HEK293 (cell line): ENCODE results near the gene MBNL3.

Experiments used
- CTCF ChIA-PET: fragments of 350-600 bp; formaldehyde crosslinking; extraction: SDS; loops from one replicate; lab custom pipeline; 2021; ENCODE audit warnings: antibody characterized with exemption; lab: Yijun Ruan, JAX
- POLR2A ChIA-PET: fragments of 300-600 bp; formaldehyde crosslinking; extraction: SDS; loops from one replicate; lab custom pipeline; 2020; ENCODE audit warnings: antibody characterized with exemption, inconsistent platforms; lab: Yijun Ruan, JAX
- H3K27ac ChIP-seq: fragments of 200-500 bp; sonication (Bioruptor generic); 2 replicates; pipeline ENCODE4 v1.5.1; 2014; ENCODE audit warnings: low read depth, low read length, control low read depth, inconsistent platforms; ENCODE audit errors: extremely low read depth
- H3K36me3 ChIP-seq, 2 experiments: fragments of 200-500 bp in 1 of 2; sonication (Bioruptor generic) in 1 of 2; 1 replicate in 1 of 2; 2 replicates in 1 of 2; pipeline ENCODE4 v1.5.1; 2014 to 2017; ENCODE audit warnings: inconsistent platforms in 2 of 2, low read length in 2 of 2; ENCODE audit not compliant: control insufficient read depth in 2 of 2, insufficient read depth in 1 of 2
- H3K4me1 ChIP-seq: fragments of 200-500 bp; sonication (Bioruptor generic); 2 replicates; pipeline ENCODE4 v1.5.1; 2014; ENCODE audit warnings: mild to moderate bottlenecking, low read length, inconsistent platforms; ENCODE audit not compliant: control insufficient read depth, insufficient read depth
- H3K4me3 ChIP-seq: 2 replicates; pipeline ENCODE4 v1.5.1; 2011; ENCODE audit warnings: low read depth, mild to moderate bottlenecking, control low read depth, low read length, moderate library complexity
- H3K9me3 ChIP-seq: fragments of 200-500 bp; sonication (Bioruptor generic); 2 replicates; pipeline ENCODE4 v1.5.1; 2014; ENCODE audit warnings: low read depth, low read length, inconsistent platforms; ENCODE audit not compliant: control insufficient read depth, insufficient read depth
- BCL11A ChIP-seq: fragments of 450-650 bp; formaldehyde crosslinking; IDR thresholded peaks from 2 replicates; pipeline ENCODE4 v1.5.1; 2016; ENCODE audit warnings: low read depth, missing biosample characterization, missing genetic modification characterization
- GFI1B ChIP-seq: fragments of 450-650 bp; formaldehyde crosslinking; IDR thresholded peaks from 2 replicates; pipeline ENCODE4 v1.5.1; 2016; ENCODE audit warnings: missing biosample characterization, missing genetic modification characterization
- GLI4 ChIP-seq: fragments of 450-650 bp; formaldehyde crosslinking; IDR thresholded peaks from 2 replicates; pipeline ENCODE4 v1.5.1; 2016; ENCODE audit warnings: missing biosample characterization, missing genetic modification characterization
- GLIS2 ChIP-seq: fragments of 450-650 bp; formaldehyde crosslinking; IDR thresholded peaks from 2 replicates; pipeline ENCODE4 v1.5.1; 2016; ENCODE audit warnings: missing biosample characterization, missing genetic modification characterization
- ZBTB1 ChIP-seq: fragments of 450-650 bp; formaldehyde crosslinking; IDR thresholded peaks from 2 replicates; pipeline ENCODE4 v1.5.1; 2016; ENCODE audit warnings: missing biosample characterization, missing genetic modification characterization
- ZBTB17 ChIP-seq: fragments of 450-650 bp; formaldehyde crosslinking; IDR thresholded peaks from 2 replicates; pipeline ENCODE4 v1.5.1; 2016; ENCODE audit warnings: missing biosample characterization, missing genetic modification characterization
- ZBTB21 ChIP-seq: fragments of 450-650 bp; formaldehyde crosslinking; IDR thresholded peaks from 2 replicates; pipeline ENCODE4 v1.5.1; 2017; ENCODE audit warnings: missing biosample characterization, missing genetic modification characterization
- ZBTB7A ChIP-seq: fragments of 450-650 bp; formaldehyde crosslinking; IDR thresholded peaks from 2 replicates; pipeline ENCODE4 v1.5.1; 2016; ENCODE audit warnings: low read depth, missing biosample characterization, missing genetic modification characterization
- ZEB2 ChIP-seq: fragments of 450-650 bp; formaldehyde crosslinking; IDR thresholded peaks from 2 replicates; pipeline ENCODE4 v1.5.1; 2016; ENCODE audit warnings: missing biosample characterization, missing genetic modification characterization
- ZFP37 ChIP-seq: fragments of 450-650 bp; formaldehyde crosslinking; IDR thresholded peaks from 2 replicates; pipeline ENCODE4 v1.5.1; 2016; ENCODE audit warnings: missing biosample characterization, missing genetic modification characterization
- ZNF16 ChIP-seq: fragments of 450-650 bp; formaldehyde crosslinking; IDR thresholded peaks from 2 replicates; pipeline ENCODE4 v1.5.1; 2016; ENCODE audit warnings: low read depth, missing biosample characterization, missing genetic modification characterization
- ZNF175 ChIP-seq: fragments of 450-650 bp; formaldehyde crosslinking; IDR thresholded peaks from 2 replicates; pipeline ENCODE4 v1.5.1; 2016; ENCODE audit warnings: missing biosample characterization, missing genetic modification characterization
- ZNF223 ChIP-seq: fragments of 450-650 bp; formaldehyde crosslinking; IDR thresholded peaks from 2 replicates; pipeline ENCODE4 v1.5.1; 2016; ENCODE audit warnings: missing biosample characterization, missing genetic modification characterization
- ZNF366 ChIP-seq: fragments of 450-650 bp; formaldehyde crosslinking; conservative IDR thresholded peaks from 2 replicates; pipeline ENCODE4 v1.5.1; 2016; ENCODE audit warnings: missing biosample characterization, missing genetic modification characterization
- ZNF48 ChIP-seq: fragments of 450-650 bp; formaldehyde crosslinking; IDR thresholded peaks from 2 replicates; pipeline ENCODE4 v1.5.1; 2016; ENCODE audit warnings: missing biosample characterization, missing genetic modification characterization
- ZNF510 ChIP-seq: fragments of 450-650 bp; formaldehyde crosslinking; IDR thresholded peaks from 2 replicates; pipeline ENCODE4 v1.5.1; 2018; ENCODE audit warnings: mild to moderate bottlenecking, missing genetic modification characterization, missing biosample characterization; ENCODE audit not compliant: insufficient replicate concordance
- ZNF521 ChIP-seq: fragments of 450-650 bp; formaldehyde crosslinking; IDR thresholded peaks from 2 replicates; pipeline ENCODE4 v1.5.1; 2017; ENCODE audit warnings: missing biosample characterization, mild to moderate bottlenecking, missing genetic modification characterization
- ZNF629 ChIP-seq: fragments of 450-650 bp; formaldehyde crosslinking; IDR thresholded peaks from 2 replicates; pipeline ENCODE4 v1.5.1; 2017; ENCODE audit warnings: missing biosample characterization, missing genetic modification characterization
- ZNF658 ChIP-seq: fragments of 450-650 bp; formaldehyde crosslinking; IDR thresholded peaks from 2 replicates; pipeline ENCODE4; 2016; ENCODE audit warnings: missing biosample characterization, missing genetic modification characterization
- ZNF701 ChIP-seq: fragments of 450-650 bp; formaldehyde crosslinking; IDR thresholded peaks from 2 replicates; pipeline ENCODE4 v1.5.1; 2016; ENCODE audit warnings: missing biosample characterization, missing genetic modification characterization
- ZNF747 ChIP-seq: fragments of 450-650 bp; formaldehyde crosslinking; IDR thresholded peaks from 2 replicates; pipeline ENCODE4 v1.5.1; 2016; ENCODE audit warnings: missing biosample characterization, missing genetic modification characterization
- TF ChIP-seq, protein P1 (sequence below): fragments of 450-650 bp; formaldehyde crosslinking; IDR thresholded peaks from 2 replicates; pipeline ENCODE4 v1.5.1; 2017; ENCODE audit warnings: missing biosample characterization, missing genetic modification characterization
- TF ChIP-seq, protein P2 (sequence below): fragments of 450-650 bp; formaldehyde crosslinking; IDR thresholded peaks from 2 replicates; pipeline ENCODE4 v1.5.1; 2016; ENCODE audit warnings: missing biosample characterization, missing genetic modification characterization
- TF ChIP-seq, protein P3 (sequence below): fragments of 450-650 bp; formaldehyde crosslinking; IDR thresholded peaks from 2 replicates; pipeline ENCODE4 v1.5.1; 2016; ENCODE audit warnings: missing biosample characterization, missing genetic modification characterization
- TF ChIP-seq, protein P4 (sequence below): fragments of 450-650 bp; formaldehyde crosslinking; IDR thresholded peaks from 2 replicates; pipeline ENCODE4 v1.5.1; 2016; ENCODE audit warnings: missing biosample characterization, missing genetic modification characterization, low read depth
- TF ChIP-seq, protein P5 (sequence below): fragments of 450-650 bp; formaldehyde crosslinking; IDR thresholded peaks from 2 replicates; pipeline ENCODE4 v1.5.1; 2016; ENCODE audit warnings: missing biosample characterization, missing genetic modification characterization, low read depth
- TF ChIP-seq, protein P6 (sequence below): fragments of 450-650 bp; formaldehyde crosslinking; optimal IDR thresholded peaks from 2 replicates; pipeline ENCODE3; 2016; ENCODE audit warnings: missing biosample characterization, mild to moderate bottlenecking, missing genetic modification characterization

Gene MBNL3

DNA sequence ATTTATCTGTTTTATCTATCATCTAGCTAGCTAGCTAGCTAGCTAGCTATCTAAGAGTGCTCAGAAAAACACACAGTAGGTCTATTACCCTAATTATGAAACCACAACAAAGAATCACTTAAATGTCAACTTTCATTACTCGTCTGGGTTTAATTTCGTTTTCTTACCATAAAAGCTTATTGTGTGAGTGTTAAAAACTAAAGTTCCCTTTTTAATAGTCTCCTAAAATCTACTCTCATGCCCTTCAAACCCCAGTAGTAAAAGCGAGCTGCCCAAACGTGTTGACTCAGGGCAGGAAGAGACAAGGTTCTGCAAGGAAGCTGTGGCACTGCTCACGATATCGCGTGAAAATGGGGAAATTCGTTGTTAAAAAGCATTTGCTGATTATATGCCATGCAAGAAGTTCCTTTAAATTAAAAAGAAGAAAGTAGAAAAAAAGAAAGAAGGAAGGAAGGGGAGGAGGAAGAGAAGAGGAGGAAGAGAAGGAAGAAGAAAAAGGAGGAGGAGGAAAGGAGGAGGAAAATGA lies 595 bp downstream of the MBNL3 start (continued):
- TF ChIP-seq, protein P1, sequence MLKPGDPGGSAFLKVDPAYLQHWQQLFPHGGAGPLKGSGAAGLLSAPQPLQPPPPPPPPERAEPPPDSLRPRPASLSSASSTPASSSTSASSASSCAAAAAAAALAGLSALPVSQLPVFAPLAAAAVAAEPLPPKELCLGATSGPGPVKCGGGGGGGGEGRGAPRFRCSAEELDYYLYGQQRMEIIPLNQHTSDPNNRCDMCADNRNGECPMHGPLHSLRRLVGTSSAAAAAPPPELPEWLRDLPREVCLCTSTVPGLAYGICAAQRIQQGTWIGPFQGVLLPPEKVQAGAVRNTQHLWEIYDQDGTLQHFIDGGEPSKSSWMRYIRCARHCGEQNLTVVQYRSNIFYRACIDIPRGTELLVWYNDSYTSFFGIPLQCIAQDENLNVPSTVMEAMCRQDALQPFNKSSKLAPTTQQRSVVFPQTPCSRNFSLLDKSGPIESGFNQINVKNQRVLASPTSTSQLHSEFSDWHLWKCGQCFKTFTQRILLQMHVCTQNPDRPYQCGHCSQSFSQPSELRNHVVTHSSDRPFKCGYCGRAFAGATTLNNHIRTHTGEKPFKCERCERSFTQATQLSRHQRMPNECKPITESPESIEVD, result peak; percentile 71
- TF ChIP-seq ZNF366 (tag by site-specific recombination), result peak; percentile 97
- no peak for TF ChIP-seq ZFP37
- no peak for TF ChIP-seq ZNF175 (tag by site-specific recombination)
- no peak for TF ChIP-seq ZNF48 (tag by site-specific recombination)
- no peak for TF ChIP-seq ZNF510 (tag by site-specific recombination)
- TF ChIP-seq, protein P2, sequence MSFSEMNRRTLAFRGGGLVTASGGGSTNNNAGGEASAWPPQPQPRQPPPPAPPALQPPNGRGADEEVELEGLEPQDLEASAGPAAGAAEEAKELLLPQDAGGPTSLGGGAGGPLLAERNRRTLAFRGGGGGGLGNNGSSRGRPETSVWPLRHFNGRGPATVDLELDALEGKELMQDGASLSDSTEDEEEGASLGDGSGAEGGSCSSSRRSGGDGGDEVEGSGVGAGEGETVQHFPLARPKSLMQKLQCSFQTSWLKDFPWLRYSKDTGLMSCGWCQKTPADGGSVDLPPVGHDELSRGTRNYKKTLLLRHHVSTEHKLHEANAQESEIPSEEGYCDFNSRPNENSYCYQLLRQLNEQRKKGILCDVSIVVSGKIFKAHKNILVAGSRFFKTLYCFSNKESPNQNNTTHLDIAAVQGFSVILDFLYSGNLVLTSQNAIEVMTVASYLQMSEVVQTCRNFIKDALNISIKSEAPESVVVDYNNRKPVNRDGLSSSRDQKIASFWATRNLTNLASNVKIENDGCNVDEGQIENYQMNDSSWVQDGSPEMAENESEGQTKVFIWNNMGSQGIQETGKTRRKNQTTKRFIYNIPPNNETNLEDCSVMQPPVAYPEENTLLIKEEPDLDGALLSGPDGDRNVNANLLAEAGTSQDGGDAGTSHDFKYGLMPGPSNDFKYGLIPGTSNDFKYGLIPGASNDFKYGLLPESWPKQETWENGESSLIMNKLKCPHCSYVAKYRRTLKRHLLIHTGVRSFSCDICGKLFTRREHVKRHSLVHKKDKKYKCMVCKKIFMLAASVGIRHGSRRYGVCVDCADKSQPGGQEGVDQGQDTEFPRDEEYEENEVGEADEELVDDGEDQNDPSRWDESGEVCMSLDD (tag by site-specific recombination), result no peak
- TF ChIP-seq, protein P3, sequence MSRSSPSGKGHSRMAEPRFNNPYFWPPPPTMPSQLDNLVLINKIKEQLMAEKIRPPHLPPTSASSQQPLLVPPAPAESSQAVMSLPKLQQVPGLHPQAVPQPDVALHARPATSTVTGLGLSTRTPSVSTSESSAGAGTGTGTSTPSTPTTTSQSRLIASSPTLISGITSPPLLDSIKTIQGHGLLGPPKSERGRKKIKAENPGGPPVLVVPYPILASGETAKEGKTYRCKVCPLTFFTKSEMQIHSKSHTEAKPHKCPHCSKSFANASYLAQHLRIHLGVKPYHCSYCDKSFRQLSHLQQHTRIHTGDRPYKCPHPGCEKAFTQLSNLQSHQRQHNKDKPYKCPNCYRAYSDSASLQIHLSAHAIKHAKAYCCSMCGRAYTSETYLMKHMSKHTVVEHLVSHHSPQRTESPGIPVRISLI, result no peak
- TF ChIP-seq ZBTB17 (tag by site-specific recombination), result no peak
- TF ChIP-seq, protein P4, sequence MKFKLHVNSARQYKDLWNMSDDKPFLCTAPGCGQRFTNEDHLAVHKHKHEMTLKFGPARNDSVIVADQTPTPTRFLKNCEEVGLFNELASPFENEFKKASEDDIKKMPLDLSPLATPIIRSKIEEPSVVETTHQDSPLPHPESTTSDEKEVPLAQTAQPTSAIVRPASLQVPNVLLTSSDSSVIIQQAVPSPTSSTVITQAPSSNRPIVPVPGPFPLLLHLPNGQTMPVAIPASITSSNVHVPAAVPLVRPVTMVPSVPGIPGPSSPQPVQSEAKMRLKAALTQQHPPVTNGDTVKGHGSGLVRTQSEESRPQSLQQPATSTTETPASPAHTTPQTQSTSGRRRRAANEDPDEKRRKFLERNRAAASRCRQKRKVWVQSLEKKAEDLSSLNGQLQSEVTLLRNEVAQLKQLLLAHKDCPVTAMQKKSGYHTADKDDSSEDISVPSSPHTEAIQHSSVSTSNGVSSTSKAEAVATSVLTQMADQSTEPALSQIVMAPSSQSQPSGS (tag by site-specific recombination), result no peak
- TF ChIP-seq ZEB2 (tag by site-specific recombination), result no peak
- no peak for TF ChIP-seq ZNF701 (tag by site-specific recombination)
- TF ChIP-seq ZNF521, result no peak
- TF ChIP-seq BCL11A (tag by site-specific recombination), result no peak
- TF ChIP-seq GLIS2 (tag by site-specific recombination), result no peak

DNA sequence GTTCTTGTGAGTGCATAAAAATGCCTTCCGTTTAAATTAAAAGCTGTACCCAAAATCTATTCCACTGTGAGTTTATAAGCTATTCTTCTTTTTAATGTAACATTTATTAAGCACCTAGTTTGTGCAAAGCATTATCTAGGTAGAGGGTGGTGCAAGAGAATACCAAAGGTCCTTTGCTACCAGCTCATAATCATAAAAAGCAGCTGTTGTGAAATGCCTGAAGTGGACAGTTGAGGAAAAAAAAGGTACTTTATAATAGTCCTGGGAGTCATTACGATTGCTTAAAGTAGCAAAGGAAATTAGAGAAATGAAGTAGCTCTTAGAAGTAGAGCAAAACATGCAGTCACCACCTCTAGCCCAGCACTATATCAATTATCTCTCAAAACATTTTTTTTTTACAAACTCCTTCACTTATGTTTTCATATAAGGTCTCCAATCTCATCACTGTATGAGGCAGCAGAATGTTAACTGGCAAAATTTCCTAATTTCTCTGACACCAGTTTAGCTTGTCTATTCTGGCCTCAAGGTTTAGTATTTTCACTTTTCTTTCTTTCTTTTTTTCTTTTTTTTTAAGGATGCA lies 2.1 kb downstream of the MBNL3 start:
- no peaks in the 10 kb centered on the region for H3K36me3 ChIP-seq
- no peaks in the 10 kb centered on the region for H3K9me3 ChIP-seq
- POLR2A ChIA-PET, result no interaction called here
- H3K4me3 ChIP-seq, result no peak overlapping the region
- no peak for TF ChIP-seq ZNF747 (tag by site-specific recombination)
- no peak for TF ChIP-seq GLI4
- TF ChIP-seq ZNF658, result no peak
- TF ChIP-seq ZBTB1 (tag by site-specific recombination), result no peak
- no peak for TF ChIP-seq ZBTB21 (tag by site-specific recombination)
- TF ChIP-seq, protein P5, sequence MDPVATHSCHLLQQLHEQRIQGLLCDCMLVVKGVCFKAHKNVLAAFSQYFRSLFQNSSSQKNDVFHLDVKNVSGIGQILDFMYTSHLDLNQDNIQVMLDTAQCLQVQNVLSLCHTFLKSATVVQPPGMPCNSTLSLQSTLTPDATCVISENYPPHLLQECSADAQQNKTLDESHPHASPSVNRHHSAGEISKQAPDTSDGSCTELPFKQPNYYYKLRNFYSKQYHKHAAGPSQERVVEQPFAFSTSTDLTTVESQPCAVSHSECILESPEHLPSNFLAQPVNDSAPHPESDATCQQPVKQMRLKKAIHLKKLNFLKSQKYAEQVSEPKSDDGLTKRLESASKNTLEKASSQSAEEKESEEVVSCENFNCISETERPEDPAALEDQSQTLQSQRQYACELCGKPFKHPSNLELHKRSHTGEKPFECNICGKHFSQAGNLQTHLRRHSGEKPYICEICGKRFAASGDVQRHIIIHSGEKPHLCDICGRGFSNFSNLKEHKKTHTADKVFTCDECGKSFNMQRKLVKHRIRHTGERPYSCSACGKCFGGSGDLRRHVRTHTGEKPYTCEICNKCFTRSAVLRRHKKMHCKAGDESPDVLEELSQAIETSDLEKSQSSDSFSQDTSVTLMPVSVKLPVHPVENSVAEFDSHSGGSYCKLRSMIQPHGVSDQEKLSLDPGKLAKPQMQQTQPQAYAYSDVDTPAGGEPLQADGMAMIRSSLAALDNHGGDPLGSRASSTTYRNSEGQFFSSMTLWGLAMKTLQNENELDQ (tag by site-specific recombination), result no peak
- TF ChIP-seq ZNF223 (tag by site-specific recombination), result no peak
- TF ChIP-seq GFI1B (tag by site-specific recombination), result no peak
- no peak for TF ChIP-seq ZEB2 (tag by site-specific recombination)
- TF ChIP-seq, protein P6, sequence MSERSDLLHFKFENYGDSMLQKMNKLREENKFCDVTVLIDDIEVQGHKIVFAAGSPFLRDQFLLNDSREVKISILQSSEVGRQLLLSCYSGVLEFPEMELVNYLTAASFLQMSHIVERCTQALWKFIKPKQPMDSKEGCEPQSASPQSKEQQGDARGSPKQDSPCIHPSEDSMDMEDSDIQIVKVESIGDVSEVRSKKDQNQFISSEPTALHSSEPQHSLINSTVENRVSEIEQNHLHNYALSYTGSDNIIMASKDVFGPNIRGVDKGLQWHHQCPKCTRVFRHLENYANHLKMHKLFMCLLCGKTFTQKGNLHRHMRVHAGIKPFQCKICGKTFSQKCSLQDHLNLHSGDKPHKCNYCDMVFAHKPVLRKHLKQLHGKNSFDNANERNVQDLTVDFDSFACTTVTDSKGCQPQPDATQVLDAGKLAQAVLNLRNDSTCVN (tag by site-specific recombination), result no peak
- TF ChIP-seq ZNF16 (tag by site-specific recombination), result no peak
- TF ChIP-seq ZBTB7A, result no peak
- no peak for TF ChIP-seq ZNF629 (tag by site-specific recombination)
- H3K27ac ChIP-seq, result no peak overlapping the region
- CTCF ChIA-PET, result interaction anchor here (0.6 to 1.6 kb wide), 6 partner anchors 14 to 1306 kb away, joined by 3 to 4 read pairs (median 3); no protein-coding TSS in a partner anchor
- peaks cover 22% of the 10 kb centered on the region for H3K4me1 ChIP-seq
